WTC11 (cell line): Measurements from ENCODE around the gene LPP. TPM values are rescaled to one million over a fixed set of nuclear protein-coding genes. Genes with fewer than 3 reads are reported as not detected.

ENCODE experiments used
- ATAC-seq: fragments of 200-7000 bp; cut with Tn5 transposase; 2 replicates; pipeline ENCODE4 v1.10.0; 2021; ENCODE audit warnings: mild to moderate bottlenecking, moderate library complexity
- CTCF ChIA-PET: fragments of 300-600 bp; sonication (Branson Sonifier 250); formaldehyde crosslinking; loops from one replicate; lab custom pipeline; 2021; ENCODE audit warnings: antibody characterized with exemption; lab: Charles Lee
- POLR2A ChIA-PET: fragments of 350-600 bp; sonication (Branson Sonifier 250); formaldehyde crosslinking; loops from one replicate; lab custom pipeline; 2021; ENCODE audit warnings: antibody characterized with exemption; lab: Charles Lee
- DNase-seq: peaks from one replicate; pipeline ENCODE4 v3.0.0; 2021; ENCODE audit warnings: low spot score
- H3K27ac Mint-ChIP-seq: 2 replicates; pipeline ENCODE4 v1.8.0; 2021; ENCODE audit warnings: mixed read lengths
- H3K27me3 Mint-ChIP-seq: 2 replicates; pipeline ENCODE4 v1.8.0; 2021; ENCODE audit warnings: low read depth, mild to moderate bottlenecking, moderate library complexity, mixed read lengths
- H3K36me3 Mint-ChIP-seq: 2 replicates; pipeline ENCODE4 v1.8.0; 2021; ENCODE audit warnings: mixed read lengths
- H3K4me1 Mint-ChIP-seq: 2 replicates; pipeline ENCODE4 v1.8.0; 2022; ENCODE audit warnings: mixed read lengths
- H3K4me3 Mint-ChIP-seq: 2 replicates; pipeline ENCODE4 v1.8.0; 2021; ENCODE audit warnings: mild to moderate bottlenecking, moderate library complexity, mixed read lengths
- H3K9me3 Mint-ChIP-seq: 2 replicates; pipeline ENCODE4 v1.8.0; 2021; ENCODE audit warnings: mixed read lengths
- ATF1 ChIP-seq: sonication (generic); formaldehyde crosslinking; IDR thresholded peaks from 2 replicates; pipeline ENCODE4 v1.8.1; 2023; ENCODE audit warnings: mild to moderate bottlenecking, moderate library complexity, missing genetic modification reagents
- FOXP1 ChIP-seq: sonication (generic); formaldehyde crosslinking; IDR thresholded peaks from 2 replicates; pipeline ENCODE4 v1.8.0; 2022; ENCODE audit warnings: missing genetic modification reagents, mild to moderate bottlenecking, moderate library complexity, borderline replicate concordance
- IRF2 ChIP-seq: sonication (generic); formaldehyde crosslinking; IDR thresholded peaks from 2 replicates; pipeline ENCODE4 v1.8.0; 2022; ENCODE audit warnings: low read depth, missing genetic modification reagents, borderline replicate concordance
- JAZF1 ChIP-seq: fragments of 250-450 bp; sonication (Bioruptor Pico); IDR thresholded peaks from 2 replicates; pipeline ENCODE4 v1.9.0; 2021; ENCODE audit warnings: moderate library complexity, mild to moderate bottlenecking, inconsistent platforms
- JUN ChIP-seq: sonication (generic); formaldehyde crosslinking; IDR thresholded peaks from 2 replicates; pipeline ENCODE4 v1.8.0; 2023; ENCODE audit warnings: mild to moderate bottlenecking, missing genetic modification reagents
- KAT7 ChIP-seq: sonication (generic); formaldehyde crosslinking; IDR thresholded peaks from 2 replicates; pipeline ENCODE4 v1.8.1; 2023; ENCODE audit warnings: missing genetic modification reagents, mild to moderate bottlenecking, borderline replicate concordance
- NR3C1 ChIP-seq: sonication (generic); formaldehyde crosslinking; conservative IDR thresholded peaks from 2 replicates; pipeline ENCODE4 v1.8.1; 2023; ENCODE audit warnings: low read depth, mild to moderate bottlenecking, missing genetic modification reagents
- TEAD1 ChIP-seq: sonication (generic); formaldehyde crosslinking; IDR thresholded peaks from 2 replicates; pipeline ENCODE4 v1.8.0; 2022; ENCODE audit warnings: mild to moderate bottlenecking, missing genetic modification reagents
- TEAD4 ChIP-seq: sonication (generic); formaldehyde crosslinking; IDR thresholded peaks from 2 replicates; pipeline ENCODE4 v1.8.0; 2022; ENCODE audit warnings: mild to moderate bottlenecking, missing genetic modification reagents
- TP53 ChIP-seq: sonication (generic); formaldehyde crosslinking; IDR thresholded peaks from 2 replicates; pipeline ENCODE4 v1.8.1; 2023; ENCODE audit warnings: mild to moderate bottlenecking, missing genetic modification reagents
- ZNF121 ChIP-seq: sonication (generic); formaldehyde crosslinking; IDR thresholded peaks from 2 replicates; pipeline ENCODE4 v1.8.0; 2023; ENCODE audit warnings: missing genetic modification reagents
- ZNF423 ChIP-seq: fragments of 250-450 bp; sonication (Bioruptor Pico); IDR thresholded peaks from 2 replicates; pipeline ENCODE4 v2.1.2; 2022; ENCODE audit warnings: mild to moderate bottlenecking, moderate library complexity
- total RNA-seq: library from RNA; stranded (reverse); gene quantifications from 3 replicates; pipeline ENCODE4 v1.2.3, GENCODE V29; 2021
- TF ChIP-seq, protein P1 (sequence below): fragments of 250-450 bp; sonication (Bioruptor Pico); IDR thresholded peaks from 2 replicates; pipeline ENCODE4 v1.9.0; 2021; ENCODE audit warnings: mild to moderate bottlenecking, borderline replicate concordance
- TF ChIP-seq, protein P2 (sequence below): sonication (generic); formaldehyde crosslinking; IDR thresholded peaks from 2 replicates; pipeline ENCODE4 v1.8.1; 2023; ENCODE audit warnings: mild to moderate bottlenecking, missing genetic modification reagents
- TF ChIP-seq, protein P3 (sequence below): fragments of 250-450 bp; sonication (Bioruptor Pico); IDR thresholded peaks from 2 replicates; pipeline ENCODE4 v1.9.0; 2021; ENCODE audit warnings: mild to moderate bottlenecking
- TF ChIP-seq, protein P4 (sequence below): sonication (generic); formaldehyde crosslinking; IDR thresholded peaks from 2 replicates; pipeline ENCODE4 v1.8.0; 2023; ENCODE audit warnings: mild to moderate bottlenecking, missing genetic modification reagents
- TF ChIP-seq, protein P5 (sequence below): sonication (generic); formaldehyde crosslinking; IDR thresholded peaks from 2 replicates; pipeline ENCODE4 v1.8.0; 2022; ENCODE audit warnings: missing genetic modification reagents
- TF ChIP-seq, protein P6 (sequence below): sonication (generic); formaldehyde crosslinking; IDR thresholded peaks from 2 replicates; pipeline ENCODE4 v1.8.1; 2022; ENCODE audit warnings: low read depth, mild to moderate bottlenecking, moderate library complexity, missing genetic modification reagents, borderline replicate concordance
- TF ChIP-seq, protein P7 (sequence below): sonication (generic); formaldehyde crosslinking; IDR thresholded peaks from 2 replicates; pipeline ENCODE4 v1.8.0; 2022; ENCODE audit warnings: mild to moderate bottlenecking, missing genetic modification reagents

LPP gene
- total RNA-seq, 1 experiment from 2014 or later = 49.6 TPM

DNA sequence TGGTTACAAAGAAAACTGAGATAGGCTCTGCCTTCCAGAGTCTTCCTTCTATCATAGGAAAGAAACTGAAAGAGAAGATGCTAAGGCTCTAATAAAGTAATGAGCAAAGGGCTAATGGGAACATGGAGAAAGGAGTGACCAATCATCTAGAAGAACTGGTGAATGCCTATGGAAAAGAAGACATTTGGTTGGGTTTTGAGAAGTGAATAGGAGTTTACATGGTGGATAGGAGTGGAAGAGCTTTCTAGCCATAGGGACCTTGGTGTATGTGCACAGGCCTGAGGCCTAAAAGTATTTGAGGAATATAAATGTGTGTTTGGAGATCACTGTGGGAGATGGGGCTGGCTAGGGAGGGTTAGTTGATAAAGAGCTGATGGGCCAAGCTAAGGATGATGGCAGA is 6.8 kb downstream of the LPP start (continued):
- TF ChIP-seq, protein P1, sequence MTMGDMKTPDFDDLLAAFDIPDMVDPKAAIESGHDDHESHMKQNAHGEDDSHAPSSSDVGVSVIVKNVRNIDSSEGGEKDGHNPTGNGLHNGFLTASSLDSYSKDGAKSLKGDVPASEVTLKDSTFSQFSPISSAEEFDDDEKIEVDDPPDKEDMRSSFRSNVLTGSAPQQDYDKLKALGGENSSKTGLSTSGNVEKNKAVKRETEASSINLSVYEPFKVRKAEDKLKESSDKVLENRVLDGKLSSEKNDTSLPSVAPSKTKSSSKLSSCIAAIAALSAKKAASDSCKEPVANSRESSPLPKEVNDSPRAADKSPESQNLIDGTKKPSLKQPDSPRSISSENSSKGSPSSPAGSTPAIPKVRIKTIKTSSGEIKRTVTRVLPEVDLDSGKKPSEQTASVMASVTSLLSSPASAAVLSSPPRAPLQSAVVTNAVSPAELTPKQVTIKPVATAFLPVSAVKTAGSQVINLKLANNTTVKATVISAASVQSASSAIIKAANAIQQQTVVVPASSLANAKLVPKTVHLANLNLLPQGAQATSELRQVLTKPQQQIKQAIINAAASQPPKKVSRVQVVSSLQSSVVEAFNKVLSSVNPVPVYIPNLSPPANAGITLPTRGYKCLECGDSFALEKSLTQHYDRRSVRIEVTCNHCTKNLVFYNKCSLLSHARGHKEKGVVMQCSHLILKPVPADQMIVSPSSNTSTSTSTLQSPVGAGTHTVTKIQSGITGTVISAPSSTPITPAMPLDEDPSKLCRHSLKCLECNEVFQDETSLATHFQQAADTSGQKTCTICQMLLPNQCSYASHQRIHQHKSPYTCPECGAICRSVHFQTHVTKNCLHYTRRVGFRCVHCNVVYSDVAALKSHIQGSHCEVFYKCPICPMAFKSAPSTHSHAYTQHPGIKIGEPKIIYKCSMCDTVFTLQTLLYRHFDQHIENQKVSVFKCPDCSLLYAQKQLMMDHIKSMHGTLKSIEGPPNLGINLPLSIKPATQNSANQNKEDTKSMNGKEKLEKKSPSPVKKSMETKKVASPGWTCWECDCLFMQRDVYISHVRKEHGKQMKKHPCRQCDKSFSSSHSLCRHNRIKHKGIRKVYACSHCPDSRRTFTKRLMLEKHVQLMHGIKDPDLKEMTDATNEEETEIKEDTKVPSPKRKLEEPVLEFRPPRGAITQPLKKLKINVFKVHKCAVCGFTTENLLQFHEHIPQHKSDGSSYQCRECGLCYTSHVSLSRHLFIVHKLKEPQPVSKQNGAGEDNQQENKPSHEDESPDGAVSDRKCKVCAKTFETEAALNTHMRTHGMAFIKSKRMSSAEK (CRISPR knock-in tag) = no peak
- no peak for TF ChIP-seq ZNF423 (CRISPR knock-in tag)
- TF ChIP-seq, protein P2, sequence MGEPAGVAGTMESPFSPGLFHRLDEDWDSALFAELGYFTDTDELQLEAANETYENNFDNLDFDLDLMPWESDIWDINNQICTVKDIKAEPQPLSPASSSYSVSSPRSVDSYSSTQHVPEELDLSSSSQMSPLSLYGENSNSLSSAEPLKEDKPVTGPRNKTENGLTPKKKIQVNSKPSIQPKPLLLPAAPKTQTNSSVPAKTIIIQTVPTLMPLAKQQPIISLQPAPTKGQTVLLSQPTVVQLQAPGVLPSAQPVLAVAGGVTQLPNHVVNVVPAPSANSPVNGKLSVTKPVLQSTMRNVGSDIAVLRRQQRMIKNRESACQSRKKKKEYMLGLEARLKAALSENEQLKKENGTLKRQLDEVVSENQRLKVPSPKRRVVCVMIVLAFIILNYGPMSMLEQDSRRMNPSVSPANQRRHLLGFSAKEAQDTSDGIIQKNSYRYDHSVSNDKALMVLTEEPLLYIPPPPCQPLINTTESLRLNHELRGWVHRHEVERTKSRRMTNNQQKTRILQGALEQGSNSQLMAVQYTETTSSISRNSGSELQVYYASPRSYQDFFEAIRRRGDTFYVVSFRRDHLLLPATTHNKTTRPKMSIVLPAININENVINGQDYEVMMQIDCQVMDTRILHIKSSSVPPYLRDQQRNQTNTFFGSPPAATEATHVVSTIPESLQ (CRISPR knock-in tag) = no peak
- TF ChIP-seq, protein P3, sequence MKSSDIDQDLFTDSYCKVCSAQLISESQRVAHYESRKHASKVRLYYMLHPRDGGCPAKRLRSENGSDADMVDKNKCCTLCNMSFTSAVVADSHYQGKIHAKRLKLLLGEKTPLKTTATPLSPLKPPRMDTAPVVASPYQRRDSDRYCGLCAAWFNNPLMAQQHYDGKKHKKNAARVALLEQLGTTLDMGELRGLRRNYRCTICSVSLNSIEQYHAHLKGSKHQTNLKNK = no peak
- TF ChIP-seq, all 79 proteins: peak for 0

DNA sequence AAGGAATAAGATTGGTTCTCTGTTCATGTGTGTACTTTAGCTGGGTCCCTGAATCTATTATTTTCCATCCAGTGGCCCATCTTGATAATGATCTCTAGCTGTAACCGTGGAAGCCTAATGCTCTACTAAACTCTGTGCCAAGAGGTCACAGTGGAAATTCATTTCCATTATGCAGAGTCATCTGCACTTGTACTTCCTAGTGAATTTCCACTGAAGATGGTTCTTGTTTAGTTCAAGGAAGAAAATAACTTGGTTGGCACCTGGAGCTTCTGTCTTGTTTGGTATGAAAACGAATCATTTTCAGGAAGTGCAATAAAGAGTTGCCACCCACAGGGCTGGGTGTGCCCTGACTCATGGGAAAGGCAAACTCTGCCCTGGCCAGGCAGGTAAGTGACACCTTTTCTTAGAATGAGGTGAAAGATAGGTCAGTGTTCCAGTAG is 10.3 kb downstream of the LPP start:
- CTCF ChIA-PET = no interaction called here
- H3K4me1 Mint-ChIP-seq = peaks cover 22% of the 10 kb centered on the region
- H3K27me3 Mint-ChIP-seq = no peaks in the 10 kb centered on the region
- POLR2A ChIA-PET = no interaction called here
- ATAC-seq (no peak), DNase-seq (no peak)
- H3K36me3 Mint-ChIP-seq = no peaks in the 10 kb centered on the region
- TF ChIP-seq IRF2 (CRISPR knock-in tag) = no peak
- TF ChIP-seq ATF1 (CRISPR knock-in tag) = no peak
- TF ChIP-seq, protein P3 = no peak
- no peak for TF ChIP-seq TEAD4
- no peak for TF ChIP-seq KAT7 (CRISPR knock-in tag)
- no peak for TF ChIP-seq TEAD1
- TF ChIP-seq FOXP1 (CRISPR knock-in tag) = no peak
- TF ChIP-seq, protein P4, sequence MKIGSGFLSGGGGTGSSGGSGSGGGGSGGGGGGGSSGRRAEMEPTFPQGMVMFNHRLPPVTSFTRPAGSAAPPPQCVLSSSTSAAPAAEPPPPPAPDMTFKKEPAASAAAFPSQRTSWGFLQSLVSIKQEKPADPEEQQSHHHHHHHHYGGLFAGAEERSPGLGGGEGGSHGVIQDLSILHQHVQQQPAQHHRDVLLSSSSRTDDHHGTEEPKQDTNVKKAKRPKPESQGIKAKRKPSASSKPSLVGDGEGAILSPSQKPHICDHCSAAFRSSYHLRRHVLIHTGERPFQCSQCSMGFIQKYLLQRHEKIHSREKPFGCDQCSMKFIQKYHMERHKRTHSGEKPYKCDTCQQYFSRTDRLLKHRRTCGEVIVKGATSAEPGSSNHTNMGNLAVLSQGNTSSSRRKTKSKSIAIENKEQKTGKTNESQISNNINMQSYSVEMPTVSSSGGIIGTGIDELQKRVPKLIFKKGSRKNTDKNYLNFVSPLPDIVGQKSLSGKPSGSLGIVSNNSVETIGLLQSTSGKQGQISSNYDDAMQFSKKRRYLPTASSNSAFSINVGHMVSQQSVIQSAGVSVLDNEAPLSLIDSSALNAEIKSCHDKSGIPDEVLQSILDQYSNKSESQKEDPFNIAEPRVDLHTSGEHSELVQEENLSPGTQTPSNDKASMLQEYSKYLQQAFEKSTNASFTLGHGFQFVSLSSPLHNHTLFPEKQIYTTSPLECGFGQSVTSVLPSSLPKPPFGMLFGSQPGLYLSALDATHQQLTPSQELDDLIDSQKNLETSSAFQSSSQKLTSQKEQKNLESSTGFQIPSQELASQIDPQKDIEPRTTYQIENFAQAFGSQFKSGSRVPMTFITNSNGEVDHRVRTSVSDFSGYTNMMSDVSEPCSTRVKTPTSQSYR (CRISPR knock-in tag) = no peak
- TF ChIP-seq, protein P5, sequence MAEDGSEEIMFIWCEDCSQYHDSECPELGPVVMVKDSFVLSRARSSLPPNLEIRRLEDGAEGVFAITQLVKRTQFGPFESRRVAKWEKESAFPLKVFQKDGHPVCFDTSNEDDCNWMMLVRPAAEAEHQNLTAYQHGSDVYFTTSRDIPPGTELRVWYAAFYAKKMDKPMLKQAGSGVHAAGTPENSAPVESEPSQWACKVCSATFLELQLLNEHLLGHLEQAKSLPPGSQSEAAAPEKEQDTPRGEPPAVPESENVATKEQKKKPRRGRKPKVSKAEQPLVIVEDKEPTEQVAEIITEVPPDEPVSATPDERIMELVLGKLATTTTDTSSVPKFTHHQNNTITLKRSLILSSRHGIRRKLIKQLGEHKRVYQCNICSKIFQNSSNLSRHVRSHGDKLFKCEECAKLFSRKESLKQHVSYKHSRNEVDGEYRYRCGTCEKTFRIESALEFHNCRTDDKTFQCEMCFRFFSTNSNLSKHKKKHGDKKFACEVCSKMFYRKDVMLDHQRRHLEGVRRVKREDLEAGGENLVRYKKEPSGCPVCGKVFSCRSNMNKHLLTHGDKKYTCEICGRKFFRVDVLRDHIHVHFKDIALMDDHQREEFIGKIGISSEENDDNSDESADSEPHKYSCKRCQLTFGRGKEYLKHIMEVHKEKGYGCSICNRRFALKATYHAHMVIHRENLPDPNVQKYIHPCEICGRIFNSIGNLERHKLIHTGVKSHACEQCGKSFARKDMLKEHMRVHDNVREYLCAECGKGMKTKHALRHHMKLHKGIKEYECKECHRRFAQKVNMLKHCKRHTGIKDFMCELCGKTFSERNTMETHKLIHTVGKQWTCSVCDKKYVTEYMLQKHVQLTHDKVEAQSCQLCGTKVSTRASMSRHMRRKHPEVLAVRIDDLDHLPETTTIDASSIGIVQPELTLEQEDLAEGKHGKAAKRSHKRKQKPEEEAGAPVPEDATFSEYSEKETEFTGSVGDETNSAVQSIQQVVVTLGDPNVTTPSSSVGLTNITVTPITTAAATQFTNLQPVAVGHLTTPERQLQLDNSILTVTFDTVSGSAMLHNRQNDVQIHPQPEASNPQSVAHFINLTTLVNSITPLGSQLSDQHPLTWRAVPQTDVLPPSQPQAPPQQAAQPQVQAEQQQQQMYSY (CRISPR knock-in tag) = no peak
- TF ChIP-seq JUN (CRISPR knock-in tag) = no peak
- TF ChIP-seq, protein P6, sequence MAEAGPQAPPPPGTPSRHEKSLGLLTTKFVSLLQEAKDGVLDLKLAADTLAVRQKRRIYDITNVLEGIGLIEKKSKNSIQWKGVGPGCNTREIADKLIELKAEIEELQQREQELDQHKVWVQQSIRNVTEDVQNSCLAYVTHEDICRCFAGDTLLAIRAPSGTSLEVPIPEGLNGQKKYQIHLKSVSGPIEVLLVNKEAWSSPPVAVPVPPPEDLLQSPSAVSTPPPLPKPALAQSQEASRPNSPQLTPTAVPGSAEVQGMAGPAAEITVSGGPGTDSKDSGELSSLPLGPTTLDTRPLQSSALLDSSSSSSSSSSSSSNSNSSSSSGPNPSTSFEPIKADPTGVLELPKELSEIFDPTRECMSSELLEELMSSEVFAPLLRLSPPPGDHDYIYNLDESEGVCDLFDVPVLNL (CRISPR knock-in tag) = no peak
- no peak for TF ChIP-seq TP53 (CRISPR knock-in tag)
- TF ChIP-seq ZNF121 (CRISPR knock-in tag) = no peak
- no peak for TF ChIP-seq NR3C1
- TF ChIP-seq, protein P7, sequence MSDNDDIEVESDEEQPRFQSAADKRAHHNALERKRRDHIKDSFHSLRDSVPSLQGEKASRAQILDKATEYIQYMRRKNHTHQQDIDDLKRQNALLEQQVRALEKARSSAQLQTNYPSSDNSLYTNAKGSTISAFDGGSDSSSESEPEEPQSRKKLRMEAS = no peak
- TF ChIP-seq JAZF1 = no peak
- no peak overlapping the region for H3K4me3 Mint-ChIP-seq
- H3K9me3 Mint-ChIP-seq = no peaks in the 10 kb centered on the region
- H3K27ac Mint-ChIP-seq = no peak overlapping the region
